ENCODE data around the gene A2ML1.
"Not testable (repeated sequence)": the region's sequence is repeated elsewhere in the genome, so short reads cannot be mapped to it uniquely, and the experiment has no call there.

Gene A2ML1

DNA sequence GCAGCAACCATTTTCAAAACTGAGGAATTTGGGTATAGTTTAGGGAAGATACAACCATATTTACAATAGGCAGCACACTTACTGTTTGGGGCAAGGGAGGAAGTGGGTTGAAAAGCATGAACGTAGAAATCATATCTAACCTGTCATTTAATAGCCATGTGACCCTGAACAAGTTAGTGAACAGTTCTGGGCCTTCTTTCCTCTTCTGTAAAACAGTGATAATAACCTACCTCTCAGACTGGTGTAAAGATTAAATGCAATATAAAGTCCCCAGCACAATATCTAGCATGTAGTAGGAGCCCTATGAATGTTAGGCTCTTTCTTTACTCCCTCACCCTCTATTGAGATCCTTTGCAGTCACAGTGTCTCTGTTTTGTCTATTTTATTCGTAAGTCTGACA, 33.5 kb downstream of the A2ML1 start:
- no peak for DNase-seq (ENCODE audit: low spot score)

DNA sequence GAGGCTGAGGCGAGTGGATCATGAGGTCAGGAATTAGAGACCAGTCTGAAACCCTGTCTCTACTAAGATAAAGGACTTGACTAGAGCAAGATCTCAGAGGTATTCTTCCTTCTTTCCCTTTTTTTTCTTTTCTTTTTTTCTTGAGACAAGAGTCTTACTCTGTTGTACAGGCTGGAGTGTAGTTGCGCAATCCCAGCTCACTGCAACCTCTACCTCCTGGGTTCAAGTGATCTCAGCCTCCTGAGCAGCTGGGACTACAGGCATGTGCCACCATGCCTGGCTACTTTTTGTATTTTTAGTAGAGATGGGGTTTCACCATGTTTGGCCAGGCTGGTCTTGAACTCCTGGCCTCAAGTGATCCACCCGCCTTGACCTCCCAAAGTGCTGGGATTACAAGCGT, 37.0 kb downstream of the A2ML1 start:
- DNase-seq (ENCODE audit: low spot score) = not testable (repeated sequence)

DNA sequence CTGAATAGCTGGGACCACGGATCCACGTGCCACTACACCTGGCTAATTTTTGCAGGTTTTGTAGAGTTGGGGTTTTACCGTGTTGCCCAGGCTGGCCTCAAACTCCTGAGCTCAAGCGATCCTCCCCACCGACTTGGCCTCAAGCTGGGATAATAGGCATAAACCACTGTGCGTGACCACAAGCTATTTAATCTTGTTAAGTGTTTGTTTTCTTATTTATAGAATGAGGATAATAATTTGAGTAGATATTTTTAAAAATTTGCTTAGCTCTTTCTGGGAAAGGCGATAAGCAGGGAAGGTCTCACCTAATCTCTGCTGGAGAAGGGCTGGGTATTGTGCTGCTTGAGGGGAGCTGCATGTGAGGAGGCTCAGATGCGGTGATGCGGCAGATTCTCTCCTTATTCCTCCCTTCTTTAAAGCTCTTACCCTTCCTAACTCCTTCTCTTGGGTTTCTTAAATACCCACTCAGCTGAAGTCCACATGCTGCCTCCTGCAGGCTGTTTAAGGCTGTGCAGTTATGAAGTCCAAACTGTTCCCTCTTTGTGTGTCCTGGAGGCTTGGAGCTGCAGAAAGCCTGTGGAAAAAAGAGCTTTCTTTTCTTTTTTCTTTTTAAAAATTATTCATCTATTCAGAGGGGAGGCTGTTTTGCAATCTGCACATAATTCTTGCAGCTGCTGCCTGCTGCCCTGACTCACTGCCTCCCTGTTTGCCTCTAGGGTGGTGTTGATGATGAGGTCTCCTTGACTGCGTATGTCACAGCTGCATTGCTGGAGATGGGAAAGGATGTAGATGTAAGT, 37.9 kb downstream of the A2ML1 start:
- DNase-seq (ENCODE audit: low spot score) = peak; percentile 63

GRCh38 chr12:8866429-8866828, 44.0 kb downstream of the A2ML1 start:
- no peak for DNase-seq (ENCODE audit: low spot score)

DNA sequence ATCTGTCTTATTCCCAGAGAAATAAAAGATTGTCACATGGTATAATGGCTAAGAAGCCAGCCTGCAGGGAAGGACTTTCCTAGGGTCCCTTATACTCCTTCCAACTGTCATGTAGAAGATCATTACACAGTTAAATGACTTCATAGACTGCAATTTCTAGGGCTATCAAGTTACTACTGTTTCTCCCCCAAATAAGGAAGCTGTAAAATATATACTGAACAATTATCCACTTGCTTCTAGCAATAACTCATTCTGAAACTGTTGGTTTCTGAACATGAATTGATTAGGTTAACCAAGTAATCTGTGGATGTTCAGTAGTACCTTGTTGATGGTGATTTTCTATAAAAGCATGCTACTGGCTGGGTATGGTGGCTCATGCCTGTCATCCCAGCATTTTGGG, 44.6 kb downstream of the A2ML1 start:
- DNase-seq (ENCODE audit: low spot score) = no peak

DNA sequence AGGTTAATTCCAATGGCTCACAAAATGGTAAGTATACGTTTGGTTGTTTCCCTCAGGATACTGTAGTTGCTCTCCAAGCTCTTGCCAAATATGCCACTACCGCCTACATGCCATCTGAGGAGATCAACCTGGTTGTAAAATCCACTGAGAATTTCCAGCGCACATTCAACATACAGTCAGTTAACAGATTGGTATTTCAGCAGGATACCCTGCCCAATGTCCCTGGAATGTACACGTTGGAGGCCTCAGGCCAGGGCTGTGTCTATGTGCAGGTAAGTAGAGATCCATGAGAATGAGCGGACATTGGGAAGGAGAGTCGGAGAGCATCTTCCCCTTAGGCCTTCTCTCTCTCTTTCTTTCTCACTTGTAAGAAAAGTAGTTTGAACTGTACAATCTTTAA, 45.4 kb downstream of the A2ML1 start:
- no peak for DNase-seq (ENCODE audit: low spot score)

DNA sequence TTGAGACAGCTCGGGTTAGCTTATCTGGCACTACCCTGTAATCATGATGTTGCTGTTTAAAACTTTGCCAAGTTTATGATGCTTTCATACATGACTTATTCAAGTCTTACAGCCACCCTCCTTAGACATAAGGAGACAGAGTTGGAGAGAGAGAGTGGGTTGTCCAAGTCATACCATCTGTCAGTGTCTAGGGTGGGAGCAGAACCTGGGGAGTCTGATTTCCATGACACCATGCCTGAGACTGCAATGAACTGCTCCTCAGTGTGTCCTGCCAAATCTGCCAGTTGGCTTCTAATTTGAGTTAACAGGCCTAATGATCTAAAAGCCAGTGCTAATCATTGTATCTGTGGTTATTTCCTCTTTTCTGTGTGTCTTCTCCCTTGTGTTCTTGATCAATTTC, 48.2 kb downstream of the A2ML1 start:
- no peak for DNase-seq (ENCODE audit: low spot score)

GRCh38 chr12:8871068-8871467, 48.6 kb downstream of the A2ML1 start:
- no peak for DNase-seq (ENCODE audit: low spot score)

- no peak for DNase-seq (ENCODE audit: low spot score)
These were observed 54.5 kb downstream of the A2ML1 start for GRCh38 chr12:8876887-8877286.

GRCh38 chr12:8886502-8887284, 64.3 kb downstream of the A2ML1 start:
- DNase-seq (ENCODE audit: low spot score) = no peak

GRCh38 chr12:8887285-8887715, 64.9 kb downstream of the A2ML1 start:
- no peak for DNase-seq (ENCODE audit: low spot score)

DNA sequence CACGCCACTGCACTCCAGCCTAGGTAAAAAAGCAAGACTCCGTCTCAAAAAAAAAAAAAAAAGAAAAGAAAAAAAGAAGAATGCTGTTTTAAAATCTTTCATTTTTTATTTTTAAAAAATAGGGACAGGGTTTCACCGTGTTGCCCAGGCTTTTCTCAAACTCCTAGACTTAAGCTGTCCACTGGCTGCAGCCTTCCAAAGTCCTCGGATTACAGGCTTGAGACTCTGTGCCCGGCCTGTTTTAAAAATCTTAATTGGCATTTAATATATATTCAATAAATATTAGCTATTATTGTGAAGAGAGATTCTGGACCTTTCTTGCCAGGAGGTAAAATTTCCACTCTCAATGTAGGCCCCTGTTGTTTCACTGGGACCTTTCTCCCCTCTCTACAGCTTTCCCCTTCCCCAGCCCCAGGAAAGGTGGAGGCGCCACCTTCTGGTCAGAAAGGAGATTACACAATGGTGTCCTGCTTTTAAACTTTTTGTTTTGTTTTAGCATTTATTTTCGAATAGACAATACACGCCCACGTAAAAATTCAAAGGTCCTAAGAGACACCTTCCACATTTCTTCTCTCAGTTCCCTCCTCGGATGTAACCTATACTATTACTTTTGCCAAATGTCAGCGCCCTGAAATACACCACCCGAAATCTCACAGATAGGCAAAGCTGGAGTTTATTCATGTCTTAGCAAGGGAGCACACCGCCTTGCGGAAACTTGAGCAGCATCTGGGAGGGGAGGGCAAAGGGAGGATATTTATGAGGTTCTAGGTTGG, 68.1 kb downstream of the A2ML1 start:
- peak; percentile 69 for DNase-seq (ENCODE audit: low spot score)

DNA sequence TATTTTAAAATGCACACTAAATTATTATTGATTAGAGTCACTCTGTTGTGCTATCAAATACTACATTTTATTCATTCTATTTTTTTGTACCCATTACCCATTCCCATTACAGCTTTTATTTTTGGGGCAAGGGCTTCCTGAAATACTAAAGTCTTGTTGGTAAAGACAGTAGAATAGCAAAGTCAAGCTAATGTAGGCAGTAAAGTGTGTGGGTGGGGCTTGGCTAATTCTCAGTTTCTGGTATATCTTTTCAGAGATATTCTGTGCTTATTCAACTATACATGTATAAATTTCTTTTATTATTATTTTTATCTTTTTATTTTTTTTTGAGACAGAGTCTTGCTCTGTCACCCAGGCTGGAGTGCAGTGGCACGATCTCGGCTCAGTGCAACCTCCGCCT, 69.6 kb downstream of the A2ML1 start:
- no peak for DNase-seq (ENCODE audit: low spot score)

GRCh38 chr12:8894378-8894777, 72.0 kb downstream of the A2ML1 start:
- DNase-seq (ENCODE audit: low spot score) = no peak

GRCh38 chr12:8894986-8895385, 72.6 kb downstream of the A2ML1 start:
- no peak for DNase-seq (ENCODE audit: low spot score)

DNA sequence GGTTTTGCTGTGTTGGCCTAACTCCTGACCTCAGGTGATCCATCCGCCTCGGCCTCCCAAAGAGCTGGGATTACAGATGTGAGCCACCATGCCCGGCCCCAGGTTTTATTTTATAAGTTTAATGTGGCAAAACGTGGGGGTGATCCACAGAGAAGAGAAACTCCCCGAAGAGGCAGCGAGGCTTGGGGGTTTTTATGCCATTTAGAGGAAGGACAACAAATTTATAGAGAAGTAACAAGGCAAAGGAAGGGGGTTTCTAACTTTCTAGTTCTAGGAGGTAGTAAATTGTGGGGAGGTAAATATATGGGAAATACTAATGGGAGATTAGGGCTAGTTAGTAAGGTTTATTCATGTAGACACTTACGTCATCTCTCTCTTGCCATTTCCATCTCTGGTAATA, 74.7 kb downstream of the A2ML1 start:
- no peak for DNase-seq (ENCODE audit: low spot score)

DNA sequence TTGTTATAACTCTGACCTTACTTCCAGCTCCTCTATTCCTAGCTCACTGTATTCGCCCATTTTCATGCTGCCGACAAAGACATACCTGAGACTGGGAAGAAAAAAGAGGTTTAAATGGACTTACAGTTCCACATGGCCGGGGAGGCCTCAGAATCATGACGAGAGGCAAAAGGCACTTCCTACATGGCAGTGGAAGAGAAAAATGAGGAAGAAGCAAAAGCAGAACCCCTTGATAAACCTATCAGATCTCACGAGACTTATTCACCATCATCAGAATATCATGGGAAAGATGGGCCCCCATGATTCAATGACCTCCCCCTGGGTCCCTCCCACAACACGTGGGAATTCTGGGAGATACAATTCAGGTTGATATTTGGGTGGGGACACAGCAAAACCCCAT, 77.4 kb downstream of the A2ML1 start:
- no peak for DNase-seq (ENCODE audit: low spot score)

- not testable (repeated sequence) for DNase-seq (ENCODE audit: low spot score)
These were observed 80.3 kb downstream of the A2ML1 start for GRCh38 chr12:8902703-8903102.

DNA sequence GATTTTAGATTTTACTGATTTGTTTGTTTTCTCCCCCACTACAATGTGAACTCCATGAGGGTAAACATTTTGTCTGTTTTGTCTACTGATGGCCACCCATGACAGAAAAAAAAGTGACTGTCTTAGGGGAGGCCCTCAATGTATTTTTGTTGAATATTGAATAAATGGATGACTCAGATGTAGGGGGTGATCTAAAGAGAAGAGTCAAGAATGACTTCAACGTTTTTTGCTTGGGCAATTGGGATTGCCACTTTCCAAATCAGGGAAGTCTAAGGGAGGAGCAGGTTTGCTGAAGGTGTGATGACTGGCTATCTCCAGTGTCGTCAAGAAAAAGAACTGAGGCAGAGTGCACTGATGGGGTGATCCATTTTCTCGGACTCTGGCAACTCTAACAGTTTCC, 81.2 kb downstream of the A2ML1 start:
- DNase-seq (ENCODE audit: low spot score) = no peak

DNA sequence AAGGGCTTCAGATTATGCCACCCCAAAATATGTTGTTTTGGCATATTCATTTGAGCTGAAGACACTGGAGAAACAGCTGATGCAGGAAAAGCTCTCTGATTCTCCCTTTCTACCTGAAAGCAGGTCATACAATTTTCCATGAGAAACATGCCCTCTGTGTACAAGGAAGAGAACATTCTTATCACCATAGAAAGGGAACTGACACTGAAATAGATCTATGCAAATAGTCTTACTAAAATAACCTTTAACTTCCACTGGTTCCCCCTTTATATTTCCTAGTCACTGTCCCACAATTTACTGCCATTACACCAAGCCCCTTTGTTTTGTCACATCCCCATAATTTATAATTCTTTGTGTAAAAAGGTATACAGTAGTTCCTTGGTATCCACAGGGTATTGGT, 82.2 kb downstream of the A2ML1 start:
- DNase-seq (ENCODE audit: low spot score) = no peak

DNA sequence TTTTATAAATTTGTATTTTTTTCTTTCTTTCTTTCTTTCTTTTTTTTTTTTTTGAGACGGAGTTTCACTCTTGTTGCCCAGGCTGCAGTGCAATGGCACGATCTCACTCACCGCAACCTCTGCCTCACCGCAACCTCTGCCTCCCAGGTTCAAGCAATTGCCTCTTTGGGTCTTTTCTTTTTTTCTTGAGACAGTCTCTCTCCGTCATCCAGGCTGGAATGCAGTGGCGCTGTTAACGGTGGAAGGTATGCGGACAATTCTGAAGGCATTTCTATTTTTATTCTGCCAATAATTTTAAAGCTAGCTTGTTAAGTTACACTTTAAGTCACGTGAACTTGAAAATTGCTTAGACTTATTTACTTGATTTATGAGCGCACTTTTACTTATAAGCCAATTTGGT, 83.1 kb downstream of the A2ML1 start:
- no peak for DNase-seq (ENCODE audit: low spot score)

DNA sequence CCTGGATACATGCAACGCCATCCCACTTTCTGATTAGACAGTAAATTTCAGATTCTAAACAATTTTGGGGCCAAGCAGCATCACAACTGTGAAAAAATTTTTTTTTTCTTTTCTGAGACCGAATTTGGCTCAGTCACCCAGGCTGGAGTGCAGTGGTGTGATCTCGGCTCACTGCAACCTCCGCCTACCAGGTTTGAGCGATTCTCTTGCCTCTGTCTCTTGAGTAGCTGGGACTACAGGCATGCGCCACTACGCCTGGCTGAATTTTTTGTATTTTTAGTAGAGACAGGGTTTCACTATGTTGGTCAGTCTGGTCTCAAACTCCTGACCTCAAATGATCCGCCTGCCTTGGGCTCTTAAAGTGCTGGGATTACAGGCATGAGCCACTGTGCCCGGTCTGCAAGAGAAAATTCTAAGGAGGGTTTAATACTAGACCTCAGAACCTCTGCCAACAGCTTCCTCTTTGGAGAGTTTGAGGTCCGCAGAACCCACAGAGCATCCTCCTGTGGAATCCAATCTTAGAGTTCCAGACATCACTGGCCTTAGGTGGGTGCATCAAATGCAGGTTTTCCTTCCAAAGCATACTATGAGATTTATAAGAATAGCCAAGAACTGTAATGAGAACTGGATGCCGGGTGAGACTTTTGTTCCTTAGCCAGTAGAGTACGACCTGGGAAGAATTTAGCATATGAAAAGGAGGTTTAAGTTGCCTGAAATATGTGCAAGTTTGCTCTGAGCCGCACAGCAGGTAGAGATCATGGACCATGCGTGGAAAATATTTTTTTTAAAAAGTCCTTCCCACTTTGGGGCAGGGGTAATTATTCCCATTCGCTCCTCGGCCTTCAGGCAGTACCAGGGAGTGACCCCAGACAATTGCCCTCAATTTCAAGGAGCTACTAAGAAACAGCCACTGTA, 84.1 kb downstream of the A2ML1 start:
- DNase-seq (ENCODE audit: low spot score) = no peak

All from AG20443 (cell line).